ENCODE measurements around the gene EIF4G1.
A peak's percentile ranks its signal among the peaks of the same experiment; 100 is the strongest.
"Not testable (repeated sequence)": the region's sequence is repeated elsewhere in the genome, so short reads cannot be mapped to it uniquely, and the experiment has no call there.

Gene EIF4G1

DNA sequence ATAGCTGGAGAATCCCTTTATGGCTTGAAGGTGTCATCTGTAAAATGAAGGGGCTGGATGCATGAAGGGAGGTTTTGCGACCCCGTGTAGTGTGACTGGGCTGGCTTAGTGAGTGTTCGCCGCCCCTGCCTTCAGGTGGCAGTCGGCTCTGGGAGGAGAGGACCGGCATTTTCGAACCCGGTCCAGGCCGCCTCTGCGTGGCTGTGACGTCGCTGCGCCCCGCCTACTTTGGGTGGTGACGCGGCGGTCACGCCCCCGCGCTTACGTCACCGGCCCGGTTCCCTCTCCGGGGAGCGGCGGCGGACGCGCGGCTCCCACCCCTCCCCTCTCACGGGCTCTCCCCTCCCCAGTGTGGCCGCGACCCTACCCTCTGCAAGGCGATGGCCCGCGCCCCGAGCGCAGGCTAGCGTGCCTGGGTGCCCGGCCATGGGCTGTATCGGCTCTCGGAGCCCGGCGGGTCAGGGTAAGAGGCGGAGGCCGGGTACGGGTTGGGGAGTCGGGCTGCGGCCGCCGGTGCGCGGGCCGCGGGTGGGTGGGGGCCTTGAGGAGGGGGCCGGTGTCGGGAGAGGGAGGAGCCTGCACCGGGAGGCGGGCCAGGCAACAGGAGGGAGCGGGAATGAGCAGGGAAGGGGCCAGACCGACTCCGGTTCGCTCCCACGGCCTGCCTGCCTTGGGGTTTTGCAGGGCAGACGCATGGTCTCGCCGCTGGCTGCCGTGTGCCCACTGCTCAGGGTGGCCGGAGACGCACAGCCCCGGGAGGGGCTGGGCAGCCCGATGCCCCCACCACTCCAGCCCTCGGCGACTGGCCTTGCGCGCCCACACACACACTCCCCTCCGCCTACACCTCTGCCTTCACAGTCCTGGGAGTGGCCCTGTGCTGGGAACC is 21.5 kb downstream of the EIF4G1 start:
- peak; percentile 81 for DNase-seq (ENCODE audit: low spot score)

DNA sequence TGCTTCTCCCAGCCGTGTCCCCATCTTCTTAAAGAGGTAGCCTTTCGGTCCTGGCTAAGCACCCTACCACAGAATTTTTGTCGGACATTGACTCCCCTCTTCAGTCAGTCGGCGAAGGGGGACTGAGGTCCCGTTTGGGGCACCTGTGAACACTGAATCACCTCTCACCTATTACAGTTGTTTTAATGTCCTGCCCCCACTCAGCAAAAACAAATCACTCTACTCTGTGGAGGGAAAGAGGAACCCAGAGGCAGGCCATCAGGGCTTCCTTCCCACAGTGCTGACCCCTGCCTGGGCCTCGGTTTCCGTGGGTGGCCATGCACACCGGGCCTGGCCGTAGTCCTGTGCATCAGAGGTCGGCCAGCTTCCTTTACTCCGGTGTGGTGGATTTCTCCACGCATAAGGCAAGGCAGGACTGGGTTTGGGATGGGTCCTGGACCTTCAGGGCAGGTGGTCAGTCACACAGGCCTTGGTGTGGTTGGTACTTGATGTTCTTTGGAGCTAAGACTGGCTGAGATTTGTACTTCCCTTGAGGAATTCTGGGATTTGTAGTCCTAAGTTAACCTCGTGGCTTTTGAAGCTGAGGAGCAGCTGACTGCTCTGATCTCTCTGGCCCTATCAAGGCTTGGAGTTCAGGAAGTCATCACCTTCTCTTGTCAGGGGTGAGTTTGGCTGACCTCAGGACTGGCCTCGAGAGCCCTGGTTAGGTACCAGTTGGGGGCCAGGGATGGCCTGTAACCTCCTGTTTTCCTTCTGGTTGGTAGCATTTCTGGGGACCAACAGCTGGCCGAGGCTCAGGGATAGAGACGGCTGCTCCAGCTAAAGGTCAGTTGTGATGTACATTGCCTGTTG is 22.4 kb downstream of the EIF4G1 start:
- peak; percentile 85 for DNase-seq (ENCODE audit: low spot score)

DNA sequence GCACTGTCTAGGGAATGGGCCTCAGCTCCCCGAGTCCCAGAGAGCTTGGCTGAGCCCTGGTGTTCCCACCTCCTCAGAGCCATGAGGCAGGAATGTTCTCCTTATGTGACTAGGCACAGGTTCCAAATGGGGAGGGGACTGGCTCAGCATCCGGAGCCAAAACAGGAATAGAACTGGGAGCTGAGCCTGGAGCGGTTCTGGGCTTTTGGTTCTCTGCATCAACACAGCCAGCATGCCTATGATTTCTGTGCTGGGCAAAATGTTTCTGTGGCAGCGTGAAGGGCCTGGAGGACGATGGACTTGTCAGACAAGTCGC is 23.0 kb downstream of the EIF4G1 start, which contains the start of gene FAM131A:
Gene FAM131A (plus strand): TSS at position 202 of the 316 bp plus-strand sequence. CDS start 31 bp downstream, at position 233.
- DNase-seq (ENCODE audit: low spot score), result no peak

DNA sequence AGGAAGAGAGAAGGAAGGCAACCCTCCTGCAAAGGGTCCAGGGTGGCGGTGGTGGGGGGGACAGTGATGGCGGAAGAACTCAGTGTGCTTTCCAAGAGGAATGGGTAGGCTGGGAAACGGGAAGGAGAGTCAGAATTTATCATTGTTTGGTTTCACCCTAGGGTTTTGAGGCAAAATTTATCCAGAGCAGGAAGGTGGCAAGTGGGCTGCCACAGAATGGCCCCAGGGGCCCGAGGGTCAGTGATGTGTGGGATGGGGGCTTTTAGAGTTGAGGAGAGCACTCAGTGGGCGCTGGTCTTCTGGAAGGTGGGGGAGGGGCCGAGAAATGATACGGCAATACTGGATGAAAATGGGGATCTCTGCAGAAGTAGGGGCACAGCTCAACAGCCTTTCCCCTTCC is 23.6 kb downstream of the EIF4G1 start:
- DNase-seq (ENCODE audit: low spot score), result no peak

DNA sequence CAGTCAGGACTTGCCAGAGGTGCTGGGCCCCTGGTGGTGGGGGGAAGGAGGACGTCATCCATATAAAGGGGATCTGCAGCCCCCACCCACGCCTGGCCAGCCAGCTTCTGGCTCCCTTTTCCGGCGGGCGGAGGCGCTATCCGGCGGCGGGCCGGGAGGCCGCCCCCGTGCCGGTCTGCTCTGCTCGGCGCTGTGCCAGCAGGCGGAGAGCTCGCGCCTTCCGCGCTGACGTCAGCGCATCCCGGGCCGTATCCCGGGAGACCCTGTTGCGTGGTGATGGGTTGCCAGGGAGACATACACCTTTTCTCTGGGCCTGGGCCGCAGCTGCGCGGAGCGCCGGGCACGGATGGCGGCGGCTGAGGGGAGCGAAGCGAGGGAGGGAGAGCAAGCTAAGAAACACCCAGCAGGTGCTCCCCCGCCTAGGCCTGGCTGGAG is 24.1 kb downstream of the EIF4G1 start:
- no peak for DNase-seq (ENCODE audit: low spot score)

DNA sequence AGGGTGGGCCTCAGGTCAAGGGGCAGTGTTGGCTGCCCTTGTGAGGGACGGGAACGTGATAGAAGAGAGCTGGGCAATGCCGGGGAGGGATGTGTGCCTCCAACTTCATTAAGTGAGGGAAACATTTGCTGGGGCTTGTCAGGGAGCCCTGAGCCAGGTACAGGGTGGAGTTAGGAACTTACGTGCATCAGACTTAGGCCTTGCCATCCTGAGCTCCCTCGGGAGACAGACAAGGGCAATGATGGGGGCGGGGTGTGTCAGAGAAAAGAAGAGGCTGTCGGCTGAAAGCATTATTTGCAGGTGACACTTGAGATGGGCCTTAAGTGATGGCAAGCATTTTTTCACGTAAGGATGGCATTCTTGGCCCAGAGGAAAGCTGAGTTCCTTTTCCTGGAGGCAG is 24.6 kb downstream of the EIF4G1 start:
- no peak for DNase-seq (ENCODE audit: low spot score)

DNA sequence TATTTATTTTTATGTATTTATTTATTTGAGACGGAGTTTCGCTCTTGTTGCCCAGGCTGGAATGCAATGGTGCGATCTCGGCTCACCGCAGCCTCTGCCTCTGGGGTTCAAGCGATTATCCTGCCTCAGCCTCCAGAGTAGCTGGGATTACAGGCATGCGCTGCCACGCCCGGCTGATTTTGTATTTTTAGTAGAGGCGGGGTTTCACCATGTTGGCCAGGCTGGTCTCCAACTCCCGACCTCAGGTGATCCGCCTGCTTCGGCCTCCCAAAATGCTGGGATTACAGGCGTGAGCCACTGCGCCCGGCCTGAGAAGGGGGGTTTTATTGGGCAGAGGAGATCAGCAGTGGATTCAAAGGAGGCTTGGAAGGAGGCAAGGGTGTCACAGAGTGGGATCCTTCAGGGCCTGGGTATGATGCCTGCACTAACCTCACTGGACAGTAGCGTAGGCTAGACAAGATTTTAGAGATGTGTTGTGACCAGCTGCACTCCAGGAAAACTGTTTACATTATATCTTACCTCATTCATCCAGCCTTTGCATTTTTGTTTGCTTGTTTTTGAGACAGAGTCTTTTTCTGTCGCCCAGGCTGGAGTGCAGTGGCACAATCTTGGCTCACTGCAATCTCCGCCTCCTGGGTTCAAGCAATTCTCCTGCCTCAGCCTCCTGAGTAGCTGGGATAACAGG is 25.2 kb downstream of the EIF4G1 start:
- not testable (repeated sequence) for DNase-seq (ENCODE audit: low spot score)

DNA sequence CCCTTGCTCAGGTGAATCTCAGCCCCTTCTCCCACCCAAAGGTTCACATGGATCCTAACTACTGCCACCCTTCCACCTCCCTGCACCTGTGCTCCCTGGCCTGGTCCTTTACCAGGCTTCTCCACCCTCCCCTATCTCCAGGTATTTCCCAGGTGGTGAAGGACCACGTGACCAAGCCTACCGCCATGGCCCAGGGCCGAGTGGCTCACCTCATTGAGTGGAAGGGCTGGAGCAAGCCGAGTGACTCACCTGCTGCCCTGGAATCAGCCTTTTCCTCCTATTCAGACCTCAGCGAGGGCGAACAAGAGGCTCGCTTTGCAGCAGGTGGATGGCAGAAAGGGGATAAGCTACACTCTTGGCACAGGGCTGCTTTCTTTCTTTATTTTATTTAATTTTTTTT is 27.5 kb downstream of the EIF4G1 start:
- DNase-seq (ENCODE audit: low spot score), result no peak

DNA sequence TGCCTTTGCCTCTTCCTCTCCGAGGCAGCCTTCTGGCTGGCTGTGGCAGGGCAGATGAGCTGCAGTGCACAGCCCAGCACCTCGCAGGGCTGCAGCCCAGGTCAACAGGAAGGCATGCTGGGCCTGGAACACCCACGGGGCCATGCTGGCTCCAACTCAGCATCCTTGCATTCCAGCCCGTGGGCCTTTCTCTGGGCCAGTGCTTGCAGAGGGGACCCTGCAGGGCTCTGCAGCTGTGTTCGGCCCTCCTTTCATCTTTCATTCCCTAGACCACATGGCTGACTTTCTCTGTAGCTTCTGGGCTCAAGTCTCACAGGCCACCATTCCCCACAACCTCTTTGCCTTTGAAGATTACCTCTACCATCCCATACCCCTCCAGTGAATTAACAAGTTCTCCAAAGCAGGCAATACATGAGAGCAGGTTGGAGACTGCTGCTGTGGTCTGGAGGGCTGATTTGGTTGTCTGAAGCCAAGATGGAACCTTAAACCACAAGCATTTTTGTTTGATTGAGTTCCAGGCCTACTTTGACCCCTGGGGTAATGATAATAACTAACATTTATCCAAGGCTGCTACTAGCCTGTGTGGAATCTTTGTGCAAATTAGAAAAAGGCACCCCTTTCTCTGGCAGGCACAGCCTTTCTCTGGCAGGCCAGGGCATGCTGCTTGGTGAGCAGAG is 28.9 kb downstream of the EIF4G1 start:
- no peak for DNase-seq (ENCODE audit: low spot score)

DNA sequence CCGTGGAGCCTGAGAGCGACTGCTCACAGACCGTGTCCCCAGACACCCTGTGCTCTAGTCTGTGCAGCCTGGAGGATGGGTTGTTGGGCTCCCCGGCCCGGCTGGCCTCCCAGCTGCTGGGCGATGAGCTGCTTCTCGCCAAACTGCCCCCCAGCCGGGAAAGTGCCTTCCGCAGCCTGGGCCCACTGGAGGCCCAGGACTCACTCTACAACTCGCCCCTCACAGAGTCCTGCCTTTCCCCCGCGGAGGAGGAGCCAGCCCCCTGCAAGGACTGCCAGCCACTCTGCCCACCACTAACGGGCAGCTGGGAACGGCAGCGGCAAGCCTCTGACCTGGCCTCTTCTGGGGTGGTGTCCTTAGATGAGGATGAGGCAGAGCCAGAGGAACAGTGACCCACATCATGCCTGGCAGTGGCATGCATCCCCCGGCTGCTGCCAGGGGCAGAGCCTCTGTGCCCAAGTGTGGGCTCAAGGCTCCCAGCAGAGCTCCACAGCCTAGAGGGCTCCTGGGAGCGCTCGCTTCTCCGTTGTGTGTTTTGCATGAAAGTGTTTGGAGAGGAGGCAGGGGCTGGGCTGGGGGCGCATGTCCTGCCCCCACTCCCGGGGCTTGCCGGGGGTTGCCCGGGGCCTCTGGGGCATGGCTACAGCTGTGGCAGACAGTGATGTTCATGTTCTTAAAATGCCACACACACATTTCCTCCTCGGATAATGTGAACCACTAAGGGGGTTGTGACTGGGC is 30.3 kb downstream of the EIF4G1 start:
- no peak for DNase-seq (ENCODE audit: low spot score)

DNA sequence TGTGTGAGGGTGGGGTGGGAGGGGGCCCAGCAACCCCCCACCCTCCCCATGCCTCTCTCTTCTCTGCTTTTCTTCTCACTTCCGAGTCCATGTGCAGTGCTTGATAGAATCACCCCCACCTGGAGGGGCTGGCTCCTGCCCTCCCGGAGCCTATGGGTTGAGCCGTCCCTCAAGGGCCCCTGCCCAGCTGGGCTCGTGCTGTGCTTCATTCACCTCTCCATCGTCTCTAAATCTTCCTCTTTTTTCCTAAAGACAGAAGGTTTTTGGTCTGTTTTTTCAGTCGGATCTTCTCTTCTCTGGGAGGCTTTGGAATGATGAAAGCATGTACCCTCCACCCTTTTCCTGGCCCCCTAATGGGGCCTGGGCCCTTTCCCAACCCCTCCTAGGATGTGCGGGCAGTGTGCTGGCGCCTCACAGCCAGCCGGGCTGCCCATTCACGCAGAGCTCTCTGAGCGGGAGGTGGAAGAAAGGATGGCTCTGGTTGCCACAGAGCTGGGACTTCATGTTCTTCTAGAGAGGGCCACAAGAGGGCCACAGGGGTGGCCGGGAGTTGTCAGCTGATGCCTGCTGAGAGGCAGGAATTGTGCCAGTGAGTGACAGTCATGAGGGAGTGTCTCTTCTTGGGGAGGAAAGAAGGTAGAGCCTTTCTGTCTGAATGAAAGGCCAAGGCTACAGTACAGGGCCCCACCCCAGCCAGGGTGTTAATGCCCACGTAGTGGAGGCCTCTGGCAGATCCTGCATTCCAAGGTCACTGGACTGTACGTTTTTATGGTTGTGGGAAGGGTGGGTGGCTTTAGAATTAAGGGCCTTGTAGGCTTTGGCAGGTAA is 31.1 kb downstream of the EIF4G1 start:
- DNase-seq (ENCODE audit: low spot score), result peak; percentile 87

DNA sequence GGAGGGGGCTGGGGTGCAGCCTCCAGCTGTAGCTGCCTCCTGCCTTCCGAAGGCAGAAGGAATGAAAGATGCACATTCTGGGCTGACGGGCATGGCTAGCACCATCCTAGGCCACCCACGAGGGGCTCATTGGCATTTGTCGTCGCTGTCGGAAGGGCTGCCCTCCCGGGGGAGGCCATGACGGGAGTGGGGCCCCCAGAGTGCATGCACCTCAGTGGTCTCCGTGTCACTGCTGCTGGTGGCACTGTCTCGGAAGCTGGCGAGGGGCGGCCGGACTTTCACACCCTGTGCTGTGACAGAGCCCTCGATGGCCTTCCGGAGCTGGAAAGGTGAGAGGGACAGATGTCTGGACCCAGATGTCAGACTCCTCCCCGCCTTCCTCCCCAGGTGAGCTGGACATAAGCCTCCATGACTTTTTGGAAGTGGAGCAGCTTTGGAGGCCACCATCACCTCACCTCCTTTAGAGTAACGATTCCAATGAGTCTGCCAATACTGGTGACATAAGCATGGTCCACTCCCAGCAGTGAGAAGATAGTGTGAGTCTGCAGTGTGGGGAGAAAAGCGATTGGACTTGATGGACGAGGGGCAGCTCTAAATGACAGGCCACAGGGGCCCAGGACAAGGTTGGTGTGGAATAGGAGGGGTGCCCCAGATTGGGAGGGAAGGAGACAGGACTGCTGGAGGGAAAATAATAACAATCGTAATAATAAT is 32.2 kb downstream of the EIF4G1 start:
- no peak for DNase-seq (ENCODE audit: low spot score)

DNA sequence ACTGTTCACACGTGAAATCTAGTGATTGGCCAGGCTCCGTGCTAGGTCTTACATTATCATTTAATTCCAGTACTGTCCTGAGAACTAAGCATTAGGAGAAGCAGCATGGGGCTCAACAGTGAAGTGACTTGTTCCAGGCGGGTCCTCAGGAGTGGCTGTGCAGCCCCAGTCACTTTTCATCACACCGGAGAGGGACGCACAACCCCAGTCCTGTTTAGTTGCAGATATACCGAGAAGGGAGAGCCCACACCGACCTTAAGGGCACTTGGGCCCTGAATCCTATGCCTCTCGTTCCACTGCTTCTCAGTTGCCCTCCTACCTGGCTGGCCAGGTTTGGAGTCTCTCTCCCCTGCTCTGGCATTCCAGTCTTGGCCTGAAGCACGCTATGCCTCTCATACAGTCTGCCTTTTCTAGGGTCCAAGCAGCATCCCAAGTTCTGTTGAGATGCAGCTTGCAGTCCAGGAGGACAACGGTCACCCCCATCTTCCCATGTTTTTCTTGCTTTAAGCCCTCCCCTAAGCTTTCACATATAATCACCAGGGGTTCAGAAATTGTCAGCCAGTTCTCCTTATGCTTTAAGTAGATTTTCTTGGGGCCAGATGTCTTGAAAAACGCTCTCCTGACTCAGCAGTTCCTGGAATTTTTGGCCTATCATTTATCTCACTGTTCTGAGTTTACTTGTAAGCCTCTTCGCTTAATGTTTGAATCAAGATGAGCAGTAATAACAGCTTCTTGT is 33.1 kb downstream of the EIF4G1 start:
- DNase-seq (ENCODE audit: low spot score), result no peak

DNA sequence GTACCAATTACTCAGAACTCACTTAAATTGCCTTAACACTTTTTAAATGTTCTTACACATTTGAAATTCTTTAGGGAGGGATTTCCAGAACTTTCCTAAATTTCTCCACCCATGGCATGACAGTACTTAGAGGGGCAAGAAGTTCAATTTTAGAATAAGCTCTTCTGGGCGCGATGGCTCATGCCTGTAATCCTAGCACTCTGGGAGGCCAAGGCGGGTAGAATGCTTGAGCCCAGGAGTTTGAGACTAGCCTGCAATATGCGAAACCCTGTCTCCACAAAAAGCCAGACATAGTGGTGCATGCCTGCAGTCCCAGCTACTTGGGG is 33.6 kb downstream of the EIF4G1 start:
- no peak for DNase-seq (ENCODE audit: low spot score)

DNA sequence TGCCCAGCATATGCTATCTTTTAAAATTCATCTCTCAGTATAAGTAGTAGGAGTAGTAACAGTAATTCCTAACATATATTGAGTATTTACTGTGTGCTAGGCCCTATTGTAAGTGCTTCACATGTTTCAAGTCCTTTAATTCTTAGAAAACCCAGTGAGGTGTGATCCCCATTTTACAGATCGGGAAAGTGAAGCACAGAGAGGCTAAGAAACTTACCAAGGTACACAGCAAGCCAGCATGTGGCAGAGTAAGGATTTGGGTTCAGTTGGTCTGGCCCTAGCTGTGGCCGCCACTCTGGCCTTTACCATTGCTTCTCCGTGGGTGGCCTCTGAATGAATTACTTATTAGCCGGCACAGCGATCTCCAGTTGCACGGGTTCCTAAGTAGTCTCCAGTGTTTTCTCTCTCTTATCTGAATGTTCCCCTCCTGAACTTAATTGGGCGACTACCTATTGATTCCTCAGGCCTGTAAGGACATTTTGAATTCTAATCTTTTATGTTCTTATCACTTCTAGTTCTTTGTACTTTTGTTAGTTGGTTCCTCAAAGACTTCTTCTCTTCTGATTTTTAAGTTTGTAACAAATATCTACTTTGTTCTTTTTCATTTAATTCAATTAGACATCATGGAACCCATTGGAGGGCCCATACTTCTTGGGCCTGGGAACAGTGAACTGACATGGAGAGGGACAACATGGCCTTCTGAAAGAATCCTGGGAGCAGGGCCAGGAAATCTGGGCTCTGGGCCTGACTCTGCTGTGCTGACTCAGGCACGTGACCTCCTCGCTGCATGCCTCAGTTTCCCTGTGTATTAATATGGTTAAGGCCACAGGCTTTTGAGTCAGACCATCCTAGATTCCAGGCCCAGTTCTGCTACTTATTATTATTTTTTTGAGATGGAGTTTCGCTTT is 35.4 kb downstream of the EIF4G1 start:
- DNase-seq (ENCODE audit: low spot score), result no peak

DNA sequence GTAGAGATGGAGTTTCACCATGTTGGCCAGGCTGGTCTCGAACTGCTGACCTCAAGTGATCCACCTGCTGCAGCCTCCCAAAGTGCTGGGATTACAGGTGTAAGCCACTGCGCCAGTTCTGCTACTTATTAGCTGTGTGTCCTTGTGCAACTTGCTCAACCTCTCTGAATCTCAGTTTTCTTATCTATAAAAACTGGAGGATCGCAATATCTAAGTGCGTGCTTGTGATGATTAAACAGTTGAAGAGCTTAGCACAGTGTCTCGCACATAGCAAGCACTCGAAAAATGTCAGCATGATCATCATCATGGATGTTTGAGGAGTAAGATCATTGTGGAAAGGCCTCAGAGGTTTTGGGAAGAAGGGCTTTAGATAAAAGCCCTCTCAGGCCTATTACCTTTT is 36.2 kb downstream of the EIF4G1 start:
- DNase-seq (ENCODE audit: low spot score), result no peak

DNA sequence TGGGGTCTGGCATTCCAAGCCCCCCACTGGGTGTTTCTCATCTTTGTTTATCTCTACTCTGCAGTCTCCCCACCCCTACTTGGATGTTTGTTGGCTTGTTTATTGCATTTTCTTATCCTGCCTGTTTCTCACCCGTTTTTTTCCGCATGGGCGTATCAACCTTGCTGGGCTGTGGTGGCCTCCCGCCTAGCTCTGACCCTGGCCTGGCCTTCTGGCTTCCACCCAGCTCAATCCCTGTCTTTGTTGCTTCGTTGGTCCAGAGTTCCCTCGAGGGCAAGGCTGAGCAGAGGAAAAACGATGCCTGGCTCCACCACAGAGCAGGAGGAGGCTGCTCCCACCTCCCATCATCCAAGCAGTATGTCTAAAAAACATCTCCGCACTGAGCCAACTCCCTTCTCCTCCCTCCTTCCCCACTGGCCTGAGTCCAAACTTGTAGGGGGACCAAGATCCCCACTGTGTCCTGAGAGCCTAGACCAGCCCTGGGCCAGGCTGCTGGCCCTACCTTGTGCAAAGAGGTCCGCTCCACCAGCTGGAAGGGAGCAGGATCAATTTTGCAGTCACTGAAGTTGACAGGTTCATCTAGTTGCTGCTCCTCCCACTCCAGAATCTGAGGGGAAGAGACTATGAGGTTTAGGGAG is 37.2 kb downstream of the EIF4G1 start:
- DNase-seq (ENCODE audit: low spot score), result no peak
